PFSK-1 (cell line): ENCODE measurements around the gene CLCN7.

Source experiments
- FOXP2 ChIP-seq: optimal IDR thresholded peaks from 2 replicates; pipeline ENCODE3; 2011; ENCODE audit warnings: borderline replicate concordance, control low read depth, inconsistent platforms; ENCODE audit not compliant: insufficient read depth; ENCODE audit errors: extremely low read length, extremely low read depth
- POLR2AphosphoS5 ChIP-seq: IDR thresholded peaks from 2 replicates; pipeline ENCODE4 v1.6.1; 2012; ENCODE audit warnings: low read depth, mild to moderate bottlenecking, control low read depth, low read length, moderate library complexity
- SIN3A ChIP-seq: IDR thresholded peaks from 2 replicates; pipeline ENCODE4 v1.6.1; 2012; ENCODE audit warnings: mild to moderate bottlenecking, low read length, moderate library complexity, borderline replicate concordance; ENCODE audit not compliant: insufficient read depth
- TAF1 ChIP-seq: IDR thresholded peaks from 2 replicates; pipeline ENCODE4 v1.6.1; 2012; ENCODE audit warnings: low read length, control low read depth, borderline replicate concordance; ENCODE audit not compliant: insufficient read depth
- TF ChIP-seq, protein P1 (sequence below), 2 experiments: IDR thresholded peaks; 2 replicates each; pipeline versions ENCODE4 v1.6.1 to v1.8.0; 2011 to 2012; ENCODE audit warnings: low read depth in 2 of 2, low read length in 2 of 2, control low read depth in 1 of 2, inconsistent platforms in 1 of 2, mild to moderate bottlenecking in 1 of 2, moderate library complexity in 1 of 2; ENCODE audit not compliant: insufficient read depth in 1 of 2

CLCN7 gene

GRCh38 chr16:1465567-1465915 lies 9.3 kb downstream of the CLCN7 start:
- TF ChIP-seq SIN3A: no peak
- TF ChIP-seq TAF1: no peak
- TF ChIP-seq FOXP2: no peak
- TF ChIP-seq POLR2AphosphoS5: no peak
- TF ChIP-seq, protein P1, sequence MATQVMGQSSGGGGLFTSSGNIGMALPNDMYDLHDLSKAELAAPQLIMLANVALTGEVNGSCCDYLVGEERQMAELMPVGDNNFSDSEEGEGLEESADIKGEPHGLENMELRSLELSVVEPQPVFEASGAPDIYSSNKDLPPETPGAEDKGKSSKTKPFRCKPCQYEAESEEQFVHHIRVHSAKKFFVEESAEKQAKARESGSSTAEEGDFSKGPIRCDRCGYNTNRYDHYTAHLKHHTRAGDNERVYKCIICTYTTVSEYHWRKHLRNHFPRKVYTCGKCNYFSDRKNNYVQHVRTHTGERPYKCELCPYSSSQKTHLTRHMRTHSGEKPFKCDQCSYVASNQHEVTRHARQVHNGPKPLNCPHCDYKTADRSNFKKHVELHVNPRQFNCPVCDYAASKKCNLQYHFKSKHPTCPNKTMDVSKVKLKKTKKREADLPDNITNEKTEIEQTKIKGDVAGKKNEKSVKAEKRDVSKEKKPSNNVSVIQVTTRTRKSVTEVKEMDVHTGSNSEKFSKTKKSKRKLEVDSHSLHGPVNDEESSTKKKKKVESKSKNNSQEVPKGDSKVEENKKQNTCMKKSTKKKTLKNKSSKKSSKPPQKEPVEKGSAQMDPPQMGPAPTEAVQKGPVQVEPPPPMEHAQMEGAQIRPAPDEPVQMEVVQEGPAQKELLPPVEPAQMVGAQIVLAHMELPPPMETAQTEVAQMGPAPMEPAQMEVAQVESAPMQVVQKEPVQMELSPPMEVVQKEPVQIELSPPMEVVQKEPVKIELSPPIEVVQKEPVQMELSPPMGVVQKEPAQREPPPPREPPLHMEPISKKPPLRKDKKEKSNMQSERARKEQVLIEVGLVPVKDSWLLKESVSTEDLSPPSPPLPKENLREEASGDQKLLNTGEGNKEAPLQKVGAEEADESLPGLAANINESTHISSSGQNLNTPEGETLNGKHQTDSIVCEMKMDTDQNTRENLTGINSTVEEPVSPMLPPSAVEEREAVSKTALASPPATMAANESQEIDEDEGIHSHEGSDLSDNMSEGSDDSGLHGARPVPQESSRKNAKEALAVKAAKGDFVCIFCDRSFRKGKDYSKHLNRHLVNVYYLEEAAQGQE (IDR thresholded peaks at IDR 0.05; ENCODE audit: insufficient read depth in 1 of 2, low read depth in 2 of 2, low read length in 2 of 2): no peak

DNA sequence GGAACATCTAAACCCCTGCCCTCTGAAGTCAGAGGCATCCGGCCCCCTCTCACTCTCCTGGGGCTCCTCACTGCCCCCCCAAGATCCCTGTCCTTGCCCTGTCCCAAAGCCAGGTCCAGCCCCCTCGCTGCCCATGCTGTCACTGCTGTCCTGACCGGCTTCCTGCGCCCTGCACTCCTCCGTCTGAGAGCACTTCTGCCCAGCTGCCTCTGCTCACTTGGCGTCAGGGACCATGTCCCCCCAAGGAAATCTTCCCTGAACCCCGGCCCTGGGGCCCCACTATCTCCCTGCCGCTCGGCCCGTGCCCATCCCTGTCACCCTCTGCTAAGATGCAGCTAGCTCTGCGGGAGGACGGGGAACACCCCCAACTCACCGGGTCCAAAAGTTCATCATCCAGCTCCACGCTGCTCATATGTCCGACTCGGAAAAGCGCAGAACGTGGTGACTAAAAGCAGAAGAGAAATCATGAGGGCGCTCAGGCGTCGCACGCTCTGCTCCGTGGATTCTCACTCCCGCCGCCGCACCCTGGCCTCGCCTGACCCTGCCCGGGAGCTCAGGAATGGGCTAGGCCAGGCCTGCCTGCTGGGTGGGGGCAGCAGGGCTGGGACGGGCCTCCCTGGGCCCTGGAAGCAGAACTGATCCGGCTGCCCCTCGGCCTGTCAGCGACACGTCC lies 9.8 kb downstream of the CLCN7 start:
- TF ChIP-seq TAF1 (no peak), POLR2AphosphoS5 (no peak), FOXP2 (no peak), SIN3A (no peak)
- TF ChIP-seq, protein P1 (IDR thresholded peaks at IDR 0.05; ENCODE audit: insufficient read depth in 1 of 2, low read depth in 2 of 2, low read length in 2 of 2): no peak

- TF ChIP-seq TAF1 (no peak), SIN3A (no peak), POLR2AphosphoS5 (no peak), FOXP2 (no peak)
- TF ChIP-seq, protein P1 (IDR thresholded peaks at IDR 0.05; ENCODE audit: insufficient read depth in 1 of 2, low read depth in 2 of 2, low read length in 2 of 2): no peak
Observed at GRCh38 chr16:1464196-1464893, 10.5 kb downstream of the CLCN7 start.

GRCh38 chr16:1461146-1461545 lies 13.7 kb downstream of the CLCN7 start:
- TF ChIP-seq, protein P1 (IDR thresholded peaks at IDR 0.05; ENCODE audit: insufficient read depth in 1 of 2, low read depth in 2 of 2, low read length in 2 of 2): no peak
- TF ChIP-seq SIN3A: no peak
- TF ChIP-seq TAF1: no peak
- no peak for TF ChIP-seq POLR2AphosphoS5
- no peak for TF ChIP-seq FOXP2
